CD4-positive, alpha-beta T cell treated with Interleukin-21 for 1 hour (primary cell): ENCODE data around the gene REPS2.
"Not testable (repeated sequence)": the region's sequence is repeated elsewhere in the genome, so short reads cannot be mapped to it uniquely, and the experiment has no call there.

Source experiments
- DNase-seq: peaks from one replicate; pipeline ENCODE4 v3.0.0-alpha.2; 2020

The REPS2 gene

DNA sequence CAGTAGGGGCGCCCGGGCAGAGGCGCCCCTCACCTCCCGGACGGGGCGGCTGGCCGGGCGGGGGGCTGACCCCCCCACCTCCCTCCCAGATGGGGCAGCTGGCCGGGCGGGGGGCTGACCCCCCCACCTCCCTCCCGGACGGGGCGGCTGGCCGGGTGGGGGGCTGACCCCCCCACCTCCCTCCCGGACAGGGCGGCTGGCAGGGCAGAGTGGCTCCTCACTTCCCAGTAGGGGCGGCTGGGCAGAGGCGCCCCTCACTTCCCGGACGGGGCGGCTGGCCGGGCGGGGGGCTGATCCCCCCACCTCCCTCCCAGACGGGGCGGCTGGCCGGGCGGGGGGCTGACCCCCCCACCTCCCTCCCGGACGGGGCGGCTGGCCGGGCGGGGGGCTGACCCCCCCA is 18.5 kb downstream of the REPS2 start:
- DNase-seq: not testable (repeated sequence)

GRCh38 chrX:16966752-16967448 is 20.4 kb downstream of the REPS2 start:
- DNase-seq: no peak

DNA sequence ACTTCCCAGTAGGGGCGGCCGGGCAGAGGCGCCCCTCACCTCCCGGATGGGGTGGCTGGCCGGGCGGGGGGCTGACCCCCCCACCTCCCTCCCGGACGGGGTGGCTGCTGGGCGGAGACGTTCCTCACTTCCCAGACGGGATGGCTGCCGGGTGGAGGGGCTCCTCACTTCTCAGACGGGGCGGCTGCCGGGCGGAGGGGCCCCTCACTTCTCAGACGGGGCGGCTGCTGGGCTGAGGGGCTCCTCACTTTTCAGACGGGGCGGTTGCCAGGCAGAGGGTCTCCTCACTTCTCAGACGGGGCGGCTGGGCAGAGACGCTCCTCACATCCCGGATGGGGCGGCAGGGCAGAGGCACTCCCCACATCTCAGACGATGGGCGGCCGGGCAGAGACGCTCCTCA is 22.3 kb downstream of the REPS2 start:
- not testable (repeated sequence) for DNase-seq

- DNase-seq: no peak
These were observed 24.5 kb downstream of the REPS2 start for GRCh38 chrX:16970977-16971376.

GRCh38 chrX:16971694-16972093 is 25.2 kb downstream of the REPS2 start:
- no peak for DNase-seq

DNA sequence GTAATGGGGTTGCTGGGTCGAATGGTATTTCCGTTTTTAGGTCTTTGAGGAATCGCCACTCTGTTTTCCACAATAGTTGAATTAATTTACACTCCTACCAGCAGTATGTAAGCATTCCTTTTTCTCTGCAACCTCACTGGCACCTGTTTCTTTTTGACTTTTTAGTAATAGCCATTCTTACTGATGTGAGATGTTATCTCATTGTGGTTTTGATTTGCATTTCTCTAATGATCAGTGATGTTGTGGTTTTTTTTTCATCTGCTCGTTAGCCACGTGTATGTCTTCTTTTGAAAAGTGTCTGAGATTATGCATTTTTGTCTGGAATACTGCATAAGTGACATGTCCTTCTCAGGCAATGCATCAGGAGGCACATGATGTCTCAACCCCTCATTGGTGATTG is 28.8 kb downstream of the REPS2 start:
- DNase-seq: no peak

DNA sequence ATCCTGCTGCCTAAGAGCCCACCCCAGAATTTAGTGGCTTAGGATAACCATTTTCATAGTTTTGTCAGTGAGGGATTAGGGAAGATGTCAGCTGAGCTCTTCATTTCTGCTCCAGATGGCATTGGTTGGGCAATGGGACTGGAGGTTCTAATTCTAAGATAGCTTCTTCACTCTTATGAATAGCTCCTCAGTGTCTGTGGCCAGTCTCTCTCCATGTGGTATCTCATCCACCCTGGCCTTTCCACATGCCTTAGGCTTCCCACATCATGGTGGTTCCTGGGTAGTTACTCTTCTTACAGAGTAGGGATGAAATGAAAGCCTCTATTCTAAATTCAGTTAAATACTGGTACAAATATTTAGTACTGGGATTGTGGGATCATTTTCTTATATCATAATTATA is 31.3 kb downstream of the REPS2 start:
- DNase-seq: no peak

DNA sequence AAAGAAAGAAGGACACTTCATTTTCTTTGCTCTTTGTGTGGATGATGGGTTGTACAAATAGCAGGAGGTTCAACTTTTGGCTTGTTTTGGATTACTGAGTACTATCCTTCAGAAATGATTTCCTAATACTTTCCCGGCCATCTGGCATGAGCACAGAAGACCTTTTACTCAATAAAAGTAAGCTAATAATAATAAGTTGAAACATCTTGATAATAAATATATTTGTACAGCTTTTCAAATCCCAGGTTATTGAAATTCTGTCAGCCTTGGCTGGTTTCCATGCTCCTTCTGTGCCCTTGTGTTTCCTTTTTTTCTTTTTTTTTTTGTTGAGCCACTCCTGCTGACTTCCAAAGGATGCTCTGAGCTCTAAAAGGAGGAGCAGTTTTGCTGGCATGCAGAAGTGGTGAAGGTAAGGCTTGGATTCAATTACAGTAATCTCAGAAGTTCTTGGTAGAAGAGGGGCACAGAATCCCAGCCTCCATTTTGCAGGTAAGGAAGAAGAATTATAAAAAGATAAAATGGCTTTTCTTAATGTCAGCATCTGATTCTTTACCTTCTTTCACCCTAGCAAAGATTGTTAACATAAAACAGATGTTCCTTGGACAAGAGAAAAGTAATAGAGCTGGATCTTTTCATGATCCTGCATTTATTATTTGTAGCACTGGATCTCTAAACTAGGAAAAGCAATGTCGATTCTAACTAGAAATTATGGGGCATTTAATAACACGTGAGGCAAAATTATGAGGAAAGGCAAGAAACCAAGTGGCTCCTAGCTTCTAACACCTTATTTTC is 31.9 kb downstream of the REPS2 start:
- DNase-seq: no peak

GRCh38 chrX:16979226-16979625 is 32.8 kb downstream of the REPS2 start:
- DNase-seq: no peak

GRCh38 chrX:16981209-16981608 is 34.8 kb downstream of the REPS2 start:
- DNase-seq: no peak

DNA sequence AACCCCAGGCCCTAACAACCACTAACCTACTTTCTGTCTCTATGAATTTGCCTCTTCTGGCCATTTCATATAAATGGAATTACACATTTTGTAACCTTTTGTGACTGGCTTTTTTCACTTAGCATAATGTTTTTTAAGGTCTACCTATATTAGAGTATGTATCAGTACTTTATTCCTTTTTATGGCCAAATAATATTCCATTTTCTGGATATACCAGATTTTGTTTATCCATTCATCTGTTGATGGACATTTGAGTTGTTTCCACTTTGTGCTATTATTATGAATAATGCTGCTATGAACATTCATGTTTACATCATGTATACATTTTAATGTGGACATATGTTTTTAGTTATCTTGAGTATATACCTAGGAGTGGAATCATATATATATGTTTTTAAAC is 35.5 kb downstream of the REPS2 start:
- DNase-seq: no peak

DNA sequence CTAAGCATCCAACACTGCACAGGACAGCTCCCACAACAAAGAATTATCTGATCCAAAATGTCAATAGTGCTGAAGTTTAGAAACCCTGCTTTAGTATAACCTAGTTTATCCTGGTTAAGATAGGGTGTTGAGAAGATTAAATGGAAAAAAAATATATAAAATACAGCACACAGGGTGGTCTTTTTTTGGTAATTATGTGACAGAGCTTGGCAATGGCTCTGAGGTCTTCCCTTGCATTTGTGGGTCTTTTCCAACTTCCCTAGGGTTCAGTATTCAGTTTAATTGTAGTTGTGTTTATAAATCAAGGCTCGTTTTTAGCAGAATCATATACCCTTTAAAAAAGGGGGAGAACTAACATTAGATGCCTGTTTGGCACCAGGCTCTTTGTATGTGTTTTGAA is 36.6 kb downstream of the REPS2 start:
- no peak for DNase-seq

DNA sequence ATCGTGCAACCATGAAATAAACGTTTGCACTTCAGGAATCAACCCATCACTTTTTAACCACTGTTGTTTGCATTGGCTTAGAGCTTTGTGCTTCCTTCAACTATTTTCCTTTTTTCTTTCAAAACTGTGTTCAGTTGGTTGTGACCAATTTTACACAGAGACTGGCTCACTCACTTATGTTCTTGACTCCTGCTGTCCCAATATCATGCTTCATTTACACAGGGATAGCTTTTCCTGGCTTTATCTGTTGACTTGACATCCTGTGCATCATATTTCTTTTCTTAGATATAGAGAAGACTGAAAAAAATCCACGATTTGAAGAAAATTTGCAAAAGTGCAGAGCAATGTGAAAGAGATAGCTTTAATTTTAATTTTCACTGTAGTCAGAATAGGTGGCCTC is 38.8 kb downstream of the REPS2 start:
- no peak for DNase-seq

DNA sequence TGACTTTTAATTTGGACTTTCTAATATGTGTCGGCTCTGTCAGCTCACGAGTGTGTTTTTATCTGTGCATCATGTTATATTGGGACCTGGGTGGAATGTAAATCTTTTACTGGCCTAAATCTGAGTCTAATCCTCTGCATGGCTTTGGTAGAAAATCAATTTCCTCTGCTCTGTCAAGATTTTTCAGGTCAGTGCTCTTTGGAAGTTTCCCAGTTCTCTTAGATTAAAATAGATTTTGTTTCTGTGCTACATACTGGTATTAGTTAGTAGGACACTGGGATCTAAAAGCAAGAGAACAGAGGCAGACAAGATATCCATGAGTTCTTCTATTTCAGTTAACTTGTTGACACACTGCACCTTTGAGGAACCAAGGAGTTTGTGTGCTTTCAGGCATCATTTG is 39.7 kb downstream of the REPS2 start:
- DNase-seq: no peak

GRCh38 chrX:16989750-16990149 is 43.3 kb downstream of the REPS2 start:
- DNase-seq: no peak

DNA sequence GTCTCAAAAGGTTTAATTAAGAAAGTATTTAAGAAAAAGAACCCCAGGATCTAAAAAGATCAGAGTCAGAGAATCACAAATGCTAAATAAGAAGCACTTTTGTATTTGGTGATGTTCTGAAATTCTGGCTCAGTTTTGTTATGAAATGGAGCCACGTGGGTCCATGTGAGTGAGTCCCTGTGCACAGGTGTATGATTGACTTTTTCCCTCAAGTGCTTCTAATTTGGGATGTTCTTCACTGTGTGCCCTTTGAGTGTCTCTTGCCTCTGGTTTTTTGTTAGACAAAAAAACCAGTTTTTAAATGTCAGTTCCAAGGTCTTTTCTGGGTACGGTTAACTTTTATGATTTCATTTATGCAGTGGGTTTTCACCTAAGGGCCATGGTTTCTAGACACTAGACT is 44.4 kb downstream of the REPS2 start:
- DNase-seq: no peak

DNA sequence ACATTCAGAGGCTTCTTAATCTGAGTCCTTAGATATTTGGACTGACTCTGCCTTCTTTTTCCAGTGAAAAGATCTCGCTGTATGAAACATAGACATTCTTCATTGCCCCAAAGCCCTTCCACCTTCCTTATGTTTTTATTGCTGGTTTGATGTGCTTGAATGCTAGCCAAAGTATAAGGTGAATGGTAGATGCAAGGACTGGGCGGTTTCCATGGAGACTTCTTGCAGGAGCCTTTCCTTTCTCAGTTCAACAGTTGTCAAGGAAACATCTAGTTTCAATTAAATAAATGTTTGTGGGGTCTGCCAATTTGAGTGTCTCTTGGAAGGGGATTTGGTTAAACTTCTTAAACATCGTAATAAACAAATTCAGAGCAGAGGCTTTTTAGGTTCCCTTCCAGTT is 46.0 kb downstream of the REPS2 start:
- DNase-seq: no peak

- DNase-seq: no peak
These were observed 46.5 kb downstream of the REPS2 start for GRCh38 chrX:16992951-16993350.

- DNase-seq: no peak
These were observed 47.4 kb downstream of the REPS2 start for GRCh38 chrX:16993791-16994318.

GRCh38 chrX:16994736-16995135 is 48.3 kb downstream of the REPS2 start:
- DNase-seq: no peak

- no peak for DNase-seq
These were observed 50.9 kb downstream of the REPS2 start for GRCh38 chrX:16997313-16997712.

- DNase-seq: no peak
These were observed 52.8 kb downstream of the REPS2 start for GRCh38 chrX:16999275-16999674.

- no peak for DNase-seq
These were observed 54.3 kb downstream of the REPS2 start for GRCh38 chrX:17000751-17001150.

DNA sequence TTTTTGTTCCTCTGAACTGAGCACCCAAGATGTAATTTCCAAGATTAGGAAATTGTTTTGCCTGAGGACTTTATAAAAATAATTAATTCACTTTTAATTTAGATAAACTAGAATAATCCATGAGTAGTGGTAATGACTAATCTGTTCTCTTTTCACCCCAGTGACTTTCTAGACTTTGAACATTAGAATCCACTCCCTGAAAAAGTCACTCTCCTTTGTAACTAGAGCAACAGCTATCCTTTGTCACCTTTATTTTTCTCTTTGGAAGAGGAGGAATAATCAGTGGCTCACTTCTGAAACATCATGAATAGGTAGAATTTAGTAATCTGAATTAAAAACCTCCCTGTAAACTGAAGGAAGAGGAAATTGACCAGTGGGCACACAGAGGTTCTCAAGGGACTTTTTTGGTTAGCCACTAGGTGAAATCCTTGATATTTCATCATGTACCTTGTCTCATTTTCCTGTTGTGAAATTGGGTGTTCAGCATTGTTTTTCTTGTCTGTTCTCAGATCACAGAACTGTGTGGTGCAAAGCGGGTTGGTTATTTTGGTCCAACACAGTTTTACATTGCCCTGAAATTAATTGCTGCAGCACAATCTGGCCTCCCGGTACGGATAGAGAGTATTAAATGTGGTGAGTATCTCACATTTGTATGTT is 59.4 kb downstream of the REPS2 start:
- no peak for DNase-seq
